HG03103 (cell line): Measurements from ENCODE around the gene CRABP2.

Experiments used
- ATAC-seq: cut with Tn5 transposase; IDR thresholded peaks from one replicate; pipeline ENCODE4 v1.9.1; 2021; ENCODE audit warnings: low read depth; ENCODE audit not compliant: unreplicated experiment

CRABP2 gene

DNA sequence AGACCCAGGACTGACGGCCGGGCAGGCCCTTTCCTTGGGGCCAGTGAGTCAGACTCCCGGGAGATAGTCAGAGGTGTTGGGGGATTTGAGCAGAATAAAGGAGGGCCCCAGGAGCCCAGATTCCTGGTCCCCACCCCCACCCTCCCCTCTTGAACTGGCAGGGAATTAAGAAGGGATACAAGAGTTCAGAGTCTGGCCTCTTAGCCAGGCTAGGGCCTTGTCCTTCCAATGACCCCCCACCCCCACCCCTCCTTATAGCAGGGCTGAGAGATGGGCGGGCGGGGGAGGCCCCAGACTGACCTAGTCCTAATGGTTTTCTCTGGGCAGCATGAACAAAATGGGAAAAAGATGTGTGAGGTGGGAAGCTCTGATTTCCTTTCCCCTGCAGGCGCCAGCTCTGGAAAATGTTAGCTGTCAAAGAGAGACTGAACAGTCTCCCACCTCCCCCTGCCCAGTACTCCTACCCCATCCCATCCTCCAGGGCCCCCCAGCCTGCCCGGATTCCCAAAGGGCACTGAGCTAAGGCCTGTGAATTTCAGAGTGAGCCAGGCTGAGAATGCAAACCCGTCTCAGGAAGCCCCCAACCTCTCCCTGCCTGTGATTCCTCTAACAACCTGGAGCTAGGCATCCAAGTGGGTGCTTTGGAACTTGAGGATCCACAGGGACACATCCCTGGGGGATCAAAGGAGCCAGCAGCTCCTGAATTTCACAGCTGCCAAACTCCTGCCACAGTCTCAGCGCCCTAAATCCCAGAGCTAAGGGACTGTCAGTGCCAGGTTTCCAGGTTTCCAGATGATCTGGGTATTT lies 5.8 kb upstream of the CRABP2 start:
- no peak for ATAC-seq

- no peak for ATAC-seq
These were observed 4.5 kb upstream of the CRABP2 start for GRCh38 chr1:156709757-156710489.

- no peak for ATAC-seq
These were observed 3.6 kb upstream of the CRABP2 start for GRCh38 chr1:156709031-156709430.

- no peak for ATAC-seq
These were observed 2.9 kb upstream of the CRABP2 start for GRCh38 chr1:156708218-156708661.

DNA sequence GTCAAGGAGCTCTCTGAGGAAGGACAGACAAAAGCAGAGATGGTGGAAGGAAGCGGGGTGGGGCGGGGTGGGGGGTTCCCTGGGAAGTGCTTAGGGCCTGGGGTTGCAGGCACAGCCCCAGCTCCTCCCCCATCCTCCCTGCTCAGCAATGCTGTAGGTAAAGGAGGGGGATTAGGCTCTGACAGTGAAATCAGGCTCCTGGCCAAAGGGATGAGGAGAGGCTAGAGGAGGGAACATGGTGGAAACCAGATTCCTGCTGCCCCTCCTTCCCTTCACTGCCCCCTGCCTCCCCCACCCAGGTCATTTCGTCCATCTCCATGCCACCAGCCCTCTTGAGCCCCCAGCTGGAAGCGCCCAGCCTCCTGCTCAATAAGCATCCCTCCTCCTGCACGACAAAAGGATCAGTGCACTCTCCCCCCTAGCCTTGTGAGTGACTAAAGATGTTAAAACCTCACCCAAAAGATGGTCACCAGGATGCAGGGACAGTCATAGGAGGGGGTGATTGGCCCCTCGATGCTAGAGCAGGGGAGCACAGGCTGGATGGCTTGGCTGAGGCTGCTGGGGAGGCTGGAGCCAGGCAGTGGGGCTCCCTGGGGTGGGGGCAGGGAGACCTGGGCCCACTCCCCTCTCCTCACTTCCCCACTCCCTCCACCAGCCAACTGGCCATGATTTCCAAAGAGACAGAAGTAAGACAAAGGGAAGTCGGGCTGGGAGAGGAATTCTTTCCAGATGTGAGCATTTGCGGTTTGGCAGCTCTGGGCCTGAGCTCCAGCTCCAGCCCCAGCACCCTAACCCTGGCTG lies 2.2 kb upstream of the CRABP2 start:
- ATAC-seq, result no peak

GRCh38 chr1:156706657-156707416 lies 1.5 kb upstream of the CRABP2 start:
- no peak for ATAC-seq

DNA sequence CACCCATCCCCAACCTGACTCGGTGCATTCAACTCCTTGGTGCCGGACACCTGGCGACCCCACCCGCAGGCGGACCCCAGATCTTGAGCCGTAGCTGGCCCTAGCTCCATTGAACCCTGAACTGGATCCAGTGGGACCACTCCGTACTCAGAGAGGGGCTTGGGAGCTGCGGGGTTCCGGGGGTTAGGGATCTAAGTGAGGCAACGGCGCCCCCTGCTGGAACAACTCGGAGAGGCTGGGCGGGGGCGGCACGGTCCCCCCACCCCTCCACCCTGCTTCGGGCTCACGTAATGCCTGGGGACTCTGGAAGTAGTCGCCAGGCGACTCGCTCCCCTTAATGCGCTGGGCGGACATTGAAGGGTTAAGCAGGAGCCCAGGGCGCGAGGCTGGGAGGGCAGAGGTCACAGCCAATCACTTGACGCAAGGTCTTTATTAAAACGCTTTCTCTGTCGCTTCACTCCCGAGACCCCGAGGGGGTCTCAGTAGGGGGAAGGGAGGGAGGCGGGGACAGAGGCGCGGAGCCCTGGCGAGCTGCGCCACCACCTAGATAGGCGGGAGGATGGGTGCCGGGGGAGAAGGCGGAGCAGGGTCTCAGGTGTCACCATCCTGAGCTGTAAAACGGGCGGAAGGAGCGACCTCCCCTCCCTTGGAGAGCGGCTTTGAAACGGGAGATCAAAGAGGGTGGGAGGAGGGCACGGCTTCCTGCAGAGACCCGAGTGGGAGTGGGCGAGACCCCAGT lies 704 bp upstream of the CRABP2 start:
- ATAC-seq, result no peak

DNA sequence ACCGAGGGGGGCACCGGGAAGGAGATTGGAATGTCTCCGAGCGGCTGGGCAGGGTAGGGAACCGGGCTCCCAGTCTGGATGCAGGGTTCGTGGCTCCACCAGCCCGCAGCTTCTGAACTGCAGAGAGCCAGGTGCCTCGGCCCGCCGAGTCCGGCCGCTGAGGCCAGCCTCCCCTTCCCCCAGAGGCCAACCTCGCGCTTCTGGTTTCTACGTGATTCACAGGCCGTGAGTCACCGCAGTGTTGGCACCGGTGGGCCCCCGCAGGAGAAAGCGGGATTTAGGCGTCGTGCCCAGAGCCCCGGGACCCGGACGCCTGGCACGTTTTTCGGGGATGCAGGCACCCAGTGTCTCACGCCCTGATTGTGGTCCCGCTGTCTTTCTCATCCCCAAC lies 458 bp downstream of the CRABP2 start:
- no peak for ATAC-seq

DNA sequence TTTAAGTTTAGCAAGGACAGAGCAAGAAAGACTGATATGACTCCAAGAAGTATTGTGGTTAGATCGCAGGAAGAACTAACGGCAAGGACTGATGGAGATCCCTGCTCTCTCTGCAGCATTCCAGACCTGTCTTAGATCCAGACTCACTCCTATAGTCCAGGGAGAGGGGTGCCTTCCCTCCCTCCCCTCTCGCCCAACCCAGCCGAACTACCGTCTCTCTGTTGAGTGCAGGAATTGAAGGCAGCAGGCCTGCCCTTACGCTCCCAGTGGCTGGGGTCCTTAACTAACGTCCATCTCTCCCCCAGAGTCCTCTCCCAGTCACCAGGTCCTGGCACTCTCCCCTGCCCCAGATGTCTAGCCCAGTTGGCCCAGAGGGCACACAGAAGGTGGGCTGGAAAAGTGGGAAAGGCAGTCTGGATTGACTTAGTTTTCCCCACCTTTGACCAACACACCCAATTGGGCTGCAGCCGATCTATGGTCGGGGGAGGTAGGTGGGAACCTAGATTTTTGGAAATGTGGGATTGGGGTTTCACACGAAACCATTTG lies 1.1 kb downstream of the CRABP2 start:
- no peak for ATAC-seq

- no peak for ATAC-seq
These were observed 1.6 kb downstream of the CRABP2 start for GRCh38 chr1:156703741-156704140.

GRCh38 chr1:156703336-156703735 lies 2.0 kb downstream of the CRABP2 start:
- ATAC-seq, result no peak

- ATAC-seq, result no peak
These were observed 4.4 kb downstream of the CRABP2 start for GRCh38 chr1:156700736-156701531.

DNA sequence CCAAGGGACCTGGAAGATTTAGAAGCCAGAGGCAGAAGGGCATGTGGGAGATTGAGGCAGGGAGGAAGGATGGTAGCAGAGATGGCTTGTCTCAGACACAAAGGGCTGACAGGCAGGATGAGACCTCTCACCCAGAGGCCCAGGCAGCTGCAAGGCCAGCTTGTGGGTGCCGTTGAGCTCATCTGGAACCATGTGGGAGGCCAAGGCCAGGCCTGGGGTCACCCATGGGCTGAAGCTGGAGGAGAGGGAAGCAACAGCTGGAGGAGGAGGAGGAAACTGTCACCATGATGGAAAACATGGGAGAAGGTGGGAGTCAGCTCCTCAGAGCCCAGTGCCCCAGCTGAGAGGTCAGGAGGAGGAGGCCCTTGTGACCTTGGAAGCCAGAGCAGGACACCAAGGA lies 6.4 kb downstream of the CRABP2 start:
- ATAC-seq, result no peak

GRCh38 chr1:156697481-156697880 lies 7.9 kb downstream of the CRABP2 start:
- no peak for ATAC-seq

DNA sequence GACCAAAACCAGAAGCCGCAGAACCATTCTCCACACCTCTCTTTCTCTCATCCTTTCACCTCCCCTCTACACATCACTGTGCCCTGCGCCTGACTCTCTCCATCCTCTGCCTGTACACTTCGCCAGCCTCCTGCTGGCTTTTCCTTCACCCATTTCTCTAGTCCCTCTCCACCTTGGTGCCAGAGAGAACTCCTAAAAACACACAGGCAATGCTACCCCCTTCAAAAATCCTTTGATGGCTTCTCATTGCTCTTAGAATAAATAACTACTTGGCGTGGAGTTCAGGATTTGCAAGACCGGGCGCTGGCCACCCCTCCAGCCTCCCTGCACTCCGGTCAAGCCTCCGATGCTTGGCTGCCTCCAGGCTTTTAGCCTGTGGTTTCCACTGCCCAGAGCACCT lies 8.6 kb downstream of the CRABP2 start:
- no peak for ATAC-seq

DNA sequence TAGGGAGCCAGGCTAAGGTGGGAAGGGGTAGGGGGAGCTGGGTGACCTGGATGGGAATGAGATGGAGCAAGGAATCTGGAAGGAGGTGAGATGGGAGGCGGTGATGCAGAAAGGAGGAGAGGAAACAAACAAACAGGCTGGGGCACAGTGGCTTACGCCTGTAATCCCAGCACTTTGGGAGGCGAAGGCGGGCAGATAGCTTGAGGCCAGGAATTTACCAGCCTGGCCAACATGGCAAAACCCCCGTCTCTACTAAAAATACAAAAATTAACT lies 10.8 kb downstream of the CRABP2 start:
- ATAC-seq, result no peak

DNA sequence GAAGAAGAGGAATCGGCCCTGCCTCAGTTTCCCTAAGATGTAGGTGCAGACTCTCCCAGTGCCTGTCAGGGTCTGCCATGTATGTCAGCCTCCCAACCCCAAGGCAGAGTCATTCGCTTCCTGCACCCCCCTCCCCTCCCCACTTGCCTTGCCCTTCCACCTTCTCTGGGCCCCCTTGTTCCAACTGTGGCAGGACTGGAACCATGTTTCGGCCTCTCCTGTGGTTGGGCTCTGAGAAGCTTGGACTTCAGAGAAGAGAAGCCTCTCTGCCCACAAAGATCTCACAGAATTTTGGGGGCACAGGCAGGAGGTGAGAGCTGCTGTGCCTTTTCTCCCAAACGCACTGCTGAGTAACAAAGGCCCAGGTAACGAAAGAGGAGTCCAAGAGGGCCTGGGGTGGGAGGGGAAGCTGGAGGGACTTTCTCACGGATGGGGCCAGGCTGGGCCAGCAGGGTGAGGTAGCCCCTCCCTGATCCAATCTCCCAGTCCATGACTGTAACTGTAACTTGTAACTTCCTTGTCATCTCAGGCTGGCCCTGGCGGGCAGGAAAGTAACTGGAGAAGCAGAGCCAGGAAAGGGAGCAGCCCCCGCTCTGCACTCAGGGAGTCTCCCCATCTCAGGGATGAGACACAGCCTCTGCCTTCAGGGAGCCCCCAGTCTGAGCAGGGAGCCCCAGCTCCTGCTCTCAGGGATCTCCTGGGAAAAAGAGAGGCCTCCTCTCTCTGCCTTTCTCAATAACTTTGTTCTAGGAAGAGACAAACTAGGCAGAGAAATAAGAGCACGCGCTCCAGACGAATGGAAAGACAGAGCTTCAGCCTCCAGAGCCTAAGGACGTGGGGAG lies 11.3 kb downstream of the CRABP2 start:
- no peak for ATAC-seq
